ENCODE data around the gene TRMT6. TPM values are rescaled to one million over a fixed set of nuclear protein-coding genes. Genes with fewer than 3 reads are reported as not detected.

Gene TRMT6
- total RNA-seq, 2 experiments from 2014 or later = 8.1 TPM

GRCh38 chr20:5887386-5887785 lies 62.9 kb downstream of the TRMT6 start:
- DNase-seq (no peak), ATAC-seq (ENCODE audit: poor library complexity) (no peak)
- no peak for TF ChIP-seq CTCF (IDR thresholded peaks at IDR 0.05)
- Mint-ChIP-seq H3K27me3 (no peaks in the 10 kb centered on the region), H3K9me3 (no peaks in the 10 kb centered on the region), H3K4me3 (no peak overlapping the region), H3K4me1 (ENCODE audit: low read depth) (no peaks in the 10 kb centered on the region), H3K27ac (no peak overlapping the region), H3K36me3 (ENCODE audit: low read depth) (no peaks in the 10 kb centered on the region)
- intact Hi-C loops (cut with DNase I, micrococcal nuclease) = no loop called here
- CTCF ChIA-PET = no interaction called here
- H3K27me3 ChIP-seq (ENCODE audit: control insufficient read depth in 1 of 2, insufficient read depth in 2 of 2, low read length in 2 of 2) = no peaks in the 10 kb centered on the region
- no peak overlapping the region for H3K27ac ChIP-seq (ENCODE audit: low read depth in 1 of 2, low read length in 2 of 2)
- H3K9me3 ChIP-seq (ENCODE audit: control insufficient read depth in 1 of 2, insufficient read depth in 1 of 2, low read length in 2 of 2) = no peaks in the 10 kb centered on the region
- H3K36me3 ChIP-seq (ENCODE audit: insufficient read depth, low read length) = no peaks in the 10 kb centered on the region
- POLR2A ChIA-PET = no interaction called here
- no peak overlapping the region for H3K4me3 ChIP-seq (ENCODE audit: low read length)
- H3K4me1 ChIP-seq (ENCODE audit: insufficient read depth, low read length) = no peaks in the 10 kb centered on the region

Other genes with a start within 250 kb of the TRMT6 start
- 1 to 10 TPM; 7.0 to 7.3 TPM for gene SHLD1, start 200.1 kb downstream of the TRMT6 start, total RNA-seq
- gene CHGB, start 39.0 kb downstream of the TRMT6 start, total RNA-seq = under 1 TPM in 1 of 2 experiments, not detected in 1; 0.34 TPM
- gene MCM8, start 119 bp upstream of the TRMT6 start, total RNA-seq = 1 to 10 TPM; 1.4 to 1.7 TPM
- 1 to 10 TPM; 6.7 to 7.6 TPM for gene CRLS1, start 55.6 kb upstream of the TRMT6 start, total RNA-seq
- under 1 TPM; 0.08 to 0.17 TPM for gene LRRN4, start 103.5 kb upstream of the TRMT6 start, total RNA-seq
- gene FERMT1, start 172.5 kb upstream of the TRMT6 start, total RNA-seq = not detected